Ammon's horn (tissue), 1 donor: Measurements from ENCODE around the gene C9orf50.

Source experiments
- DNase-seq: peaks from one replicate; pipeline ENCODE4 v3.0.0-alpha.2; 2016; ENCODE audit warnings: low spot score

Gene C9orf50

GRCh38 chr9:129591916-129592315, 29.0 kb downstream of the C9orf50 start:
- no peak for DNase-seq

- DNase-seq = no peak
Measured at GRCh38 chr9:129590466-129590865, 30.4 kb downstream of the C9orf50 start.

DNA sequence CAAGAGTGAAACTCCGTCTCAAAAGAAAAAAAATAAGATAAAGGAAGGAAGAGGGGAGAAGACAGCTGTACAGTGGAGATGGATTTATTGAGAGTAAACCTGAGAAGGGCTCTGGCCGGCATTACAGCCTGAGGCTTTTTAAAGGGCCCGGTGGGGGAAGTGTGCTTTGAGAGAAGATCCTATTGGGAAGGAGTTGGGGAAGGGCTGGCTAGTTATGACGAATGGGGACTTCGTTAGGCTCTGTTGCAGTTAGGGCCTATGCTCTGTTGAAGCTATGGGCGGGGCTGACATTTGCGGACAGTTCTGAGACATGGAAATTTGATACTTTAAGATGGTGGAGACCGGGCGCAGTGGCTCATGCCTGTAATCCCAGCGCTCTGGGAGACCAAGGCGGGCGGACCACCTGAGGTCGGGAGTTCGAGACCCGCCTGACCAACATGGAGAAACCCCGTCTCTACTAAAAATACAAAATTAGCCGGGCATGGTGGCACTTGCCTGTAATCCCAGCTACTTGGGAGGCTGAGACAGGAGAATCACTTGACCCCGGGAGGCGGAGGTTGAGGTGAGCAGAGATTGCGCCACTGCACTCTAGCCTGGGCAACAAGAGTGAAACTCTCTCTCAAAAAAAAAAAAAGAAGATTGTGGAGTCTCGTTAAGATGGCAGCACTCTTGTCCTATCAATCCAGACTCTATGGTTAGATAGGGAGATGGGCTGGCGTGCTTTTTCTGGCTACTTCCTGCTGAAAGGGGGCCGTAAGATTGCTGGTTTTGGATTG, 33.2 kb downstream of the C9orf50 start:
- no peak for DNase-seq

- no peak for DNase-seq
Measured at GRCh38 chr9:129586685-129587084, 34.2 kb downstream of the C9orf50 start.

GRCh38 chr9:129586245-129586644, 34.7 kb downstream of the C9orf50 start:
- DNase-seq = no peak

GRCh38 chr9:129585352-129585751, 35.5 kb downstream of the C9orf50 start:
- DNase-seq = no peak

DNA sequence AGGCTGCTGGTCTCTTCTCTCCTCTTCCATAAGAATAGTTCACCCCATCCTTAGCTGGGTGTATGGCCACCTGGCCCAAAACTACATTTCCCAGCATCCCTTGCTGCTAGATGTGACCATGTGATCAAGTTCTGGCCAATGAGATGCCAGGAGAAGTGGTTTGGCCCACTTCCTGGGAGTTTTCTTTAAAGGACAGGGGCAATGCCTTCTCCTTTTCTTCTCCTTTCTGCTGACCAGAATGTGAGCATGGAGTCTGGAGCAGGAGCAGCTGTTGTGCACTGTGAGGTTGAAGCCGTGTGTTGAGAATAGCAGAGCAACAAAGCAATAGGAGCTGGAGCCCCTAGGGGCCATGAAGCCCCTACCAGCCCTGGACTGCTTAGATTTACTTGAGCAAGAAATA, 36.8 kb downstream of the C9orf50 start:
- DNase-seq = peak; percentile 84

DNA sequence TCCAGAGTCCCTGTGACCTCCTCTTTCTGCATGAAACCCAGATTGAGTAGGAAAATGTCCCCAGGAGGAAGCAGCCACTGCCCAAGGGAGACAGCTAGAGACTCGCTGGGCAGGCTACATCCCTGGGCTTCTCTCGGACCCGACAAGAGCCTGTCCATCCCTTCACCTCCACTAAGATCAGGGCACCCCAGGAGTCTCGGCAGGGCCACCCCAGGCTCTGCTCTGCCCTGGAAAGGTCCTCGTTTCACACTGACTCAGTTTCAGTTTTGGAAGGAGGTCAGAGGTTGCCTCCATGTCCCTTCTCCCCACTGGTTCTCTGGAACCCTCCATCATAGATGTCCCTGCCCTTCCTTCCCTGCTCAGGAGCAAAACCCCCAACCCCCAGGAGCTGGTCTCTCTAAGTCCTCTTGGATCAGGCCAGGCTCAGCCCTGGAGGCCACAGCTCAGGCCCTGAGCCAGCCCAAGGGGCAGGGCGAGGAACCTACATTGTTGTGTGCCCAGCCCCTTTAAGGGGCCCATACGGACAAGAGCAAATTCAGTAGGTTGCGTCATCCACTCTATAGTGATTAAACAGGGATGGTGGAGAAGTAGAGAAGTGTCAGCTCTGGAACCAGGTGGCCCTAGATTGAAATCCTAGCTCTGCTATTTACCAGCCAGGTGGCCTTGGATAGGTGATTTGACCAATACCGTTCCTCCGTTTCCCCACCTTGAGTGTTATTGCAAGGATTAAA, 37.4 kb downstream of the C9orf50 start:
- DNase-seq = no peak

DNA sequence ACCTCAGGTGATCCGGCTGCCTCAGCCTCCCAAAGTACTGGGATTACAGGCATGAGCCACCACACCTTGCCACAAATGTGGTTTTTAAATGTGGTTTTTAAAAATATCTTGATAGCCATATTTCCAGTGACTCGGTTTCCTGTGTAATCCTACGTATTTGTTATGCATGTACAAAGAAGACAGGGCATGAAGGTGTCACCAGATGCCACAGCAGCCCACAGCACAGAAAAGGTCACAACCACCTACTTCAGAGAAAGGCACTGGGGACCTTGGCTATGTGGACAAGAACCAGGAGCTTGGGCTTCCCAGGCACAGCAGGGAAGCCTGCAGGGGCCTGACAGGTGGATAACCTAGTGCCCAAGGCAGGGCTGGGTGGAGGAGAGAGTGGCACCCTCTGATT, 38.0 kb downstream of the C9orf50 start:
- DNase-seq = no peak

GRCh38 chr9:129581505-129582189, 39.3 kb downstream of the C9orf50 start:
- DNase-seq = no peak

DNA sequence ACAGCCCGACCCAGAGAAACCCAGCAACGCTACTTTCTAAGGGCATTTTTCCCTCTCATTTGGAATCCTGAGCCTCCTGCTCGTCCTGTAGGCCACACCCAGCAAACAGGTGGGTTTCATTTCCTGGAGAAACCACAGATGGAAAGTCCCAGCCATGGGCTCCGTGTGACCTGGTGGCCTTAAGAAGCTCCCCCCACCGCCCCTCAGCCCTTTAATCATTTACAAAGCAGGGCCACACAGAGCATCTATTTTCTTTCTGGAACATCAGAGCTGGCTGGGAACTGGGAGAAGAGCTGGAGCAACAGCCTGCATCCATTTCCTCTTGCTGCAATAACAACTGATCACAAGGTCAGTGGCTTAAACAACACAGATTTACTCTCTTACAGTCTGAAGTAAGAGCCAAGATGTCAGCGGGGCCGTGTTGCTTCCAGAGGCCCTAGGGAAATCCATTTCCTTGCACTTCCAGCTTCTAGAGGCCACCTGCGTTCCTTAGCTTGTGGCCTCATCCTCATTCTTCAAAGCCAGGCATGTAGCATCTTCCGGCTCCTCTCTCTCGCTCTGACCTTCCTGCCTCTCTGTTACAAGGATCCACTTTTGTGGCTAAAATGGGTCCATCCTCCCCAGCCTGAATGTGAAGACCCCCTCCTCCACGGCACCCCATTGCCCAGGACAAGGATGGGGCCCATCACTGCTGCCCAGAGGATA, 40.5 kb downstream of the C9orf50 start:
- no peak for DNase-seq

- no peak for DNase-seq
Measured at GRCh38 chr9:129579294-129579693, 41.6 kb downstream of the C9orf50 start.

GRCh38 chr9:129576546-129577543, 44.1 kb downstream of the C9orf50 start:
- no peak for DNase-seq

- DNase-seq = no peak
Measured at GRCh38 chr9:129575818-129576217, 45.1 kb downstream of the C9orf50 start.

DNA sequence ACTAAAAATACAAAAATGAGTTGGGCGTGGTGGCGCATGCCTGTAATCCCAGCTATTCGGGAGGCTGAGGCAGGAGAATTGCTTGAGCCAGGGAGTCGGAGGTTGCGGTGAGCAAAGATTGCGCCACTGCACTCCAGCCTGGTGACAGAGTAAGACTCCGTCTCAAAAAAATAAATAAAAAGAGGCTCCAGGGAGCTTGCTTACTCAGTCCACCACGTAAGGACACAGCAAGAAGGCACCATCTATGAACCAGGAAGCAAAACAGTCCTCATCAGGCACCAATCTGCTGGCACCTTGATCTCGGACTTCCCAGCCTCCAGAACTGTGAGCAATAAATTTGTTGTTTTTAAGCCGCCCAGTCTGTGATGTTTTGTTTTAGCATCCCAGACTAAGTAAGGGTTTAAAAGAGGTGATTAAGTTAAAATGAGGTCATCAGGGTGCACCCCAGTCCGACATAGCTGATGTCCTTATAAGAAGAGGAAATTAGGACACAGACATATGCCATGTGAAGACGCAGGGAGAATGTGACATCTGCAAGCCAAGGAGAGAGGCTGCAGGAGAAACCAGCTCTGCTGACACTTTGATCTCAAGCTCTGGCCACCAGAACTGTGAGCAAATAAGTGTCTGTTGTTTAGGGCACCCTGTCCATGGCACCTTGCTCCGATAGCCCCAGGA, 45.9 kb downstream of the C9orf50 start:
- DNase-seq = no peak

DNA sequence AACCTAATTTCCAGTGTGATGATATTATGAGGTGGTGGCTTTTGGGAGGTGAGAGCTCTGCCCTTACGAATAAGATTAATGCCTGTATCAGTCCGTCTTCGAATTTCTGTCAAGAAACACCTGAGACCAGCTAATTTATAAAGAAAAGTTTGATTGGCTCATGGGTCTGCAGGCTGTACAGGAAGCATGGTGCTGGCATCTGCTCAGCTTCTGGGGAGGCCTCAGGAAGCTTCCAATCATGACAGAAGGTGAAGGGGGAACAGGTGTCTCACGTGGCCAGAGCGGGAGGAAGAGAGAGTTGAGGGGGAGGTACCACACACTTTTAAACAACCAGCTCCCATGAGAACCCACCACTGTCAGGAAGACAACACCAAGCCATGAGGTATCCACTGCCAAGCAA, 46.9 kb downstream of the C9orf50 start:
- no peak for DNase-seq

GRCh38 chr9:129572517-129572916, 48.4 kb downstream of the C9orf50 start:
- DNase-seq = no peak

DNA sequence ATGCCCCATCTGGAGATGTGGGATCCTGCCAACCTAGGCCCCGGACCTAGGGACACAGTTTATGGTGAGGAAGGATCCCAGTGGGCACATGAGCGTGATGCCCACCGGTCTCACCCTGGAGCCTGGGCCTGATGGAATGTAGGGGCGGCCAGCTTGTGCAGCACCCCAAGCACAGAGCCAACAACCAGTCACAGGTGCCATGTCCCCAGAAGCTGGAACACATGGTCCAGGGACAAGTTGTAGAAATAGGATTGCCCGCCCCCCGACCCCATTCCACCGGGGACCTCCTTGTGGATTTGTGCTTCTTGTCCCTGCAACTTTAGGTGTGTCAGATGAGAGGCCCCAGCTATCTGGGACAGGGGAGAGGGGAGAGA, 48.9 kb downstream of the C9orf50 start:
- DNase-seq = no peak

- no peak for DNase-seq
Measured at GRCh38 chr9:129571298-129572051, 49.4 kb downstream of the C9orf50 start.
